ENCODE measurements around the gene CYP27B1.

- TF ChIP-seq CTCF (IDR thresholded peaks at IDR 0.05), result no peak
- no peak for TF ChIP-seq POLR2A (IDR thresholded peaks at IDR 0.05)
Observed at GRCh38 chr12:57811028-57811755, 44.3 kb upstream of the CYP27B1 start.

All from breast epithelium (tissue), 3 donors.